ENCODE measurements around the gene LYZ.
"Not testable (repeated sequence)": the region's sequence is repeated elsewhere in the genome, so short reads cannot be mapped to it uniquely, and the experiment has no call there.

The LYZ gene

DNA sequence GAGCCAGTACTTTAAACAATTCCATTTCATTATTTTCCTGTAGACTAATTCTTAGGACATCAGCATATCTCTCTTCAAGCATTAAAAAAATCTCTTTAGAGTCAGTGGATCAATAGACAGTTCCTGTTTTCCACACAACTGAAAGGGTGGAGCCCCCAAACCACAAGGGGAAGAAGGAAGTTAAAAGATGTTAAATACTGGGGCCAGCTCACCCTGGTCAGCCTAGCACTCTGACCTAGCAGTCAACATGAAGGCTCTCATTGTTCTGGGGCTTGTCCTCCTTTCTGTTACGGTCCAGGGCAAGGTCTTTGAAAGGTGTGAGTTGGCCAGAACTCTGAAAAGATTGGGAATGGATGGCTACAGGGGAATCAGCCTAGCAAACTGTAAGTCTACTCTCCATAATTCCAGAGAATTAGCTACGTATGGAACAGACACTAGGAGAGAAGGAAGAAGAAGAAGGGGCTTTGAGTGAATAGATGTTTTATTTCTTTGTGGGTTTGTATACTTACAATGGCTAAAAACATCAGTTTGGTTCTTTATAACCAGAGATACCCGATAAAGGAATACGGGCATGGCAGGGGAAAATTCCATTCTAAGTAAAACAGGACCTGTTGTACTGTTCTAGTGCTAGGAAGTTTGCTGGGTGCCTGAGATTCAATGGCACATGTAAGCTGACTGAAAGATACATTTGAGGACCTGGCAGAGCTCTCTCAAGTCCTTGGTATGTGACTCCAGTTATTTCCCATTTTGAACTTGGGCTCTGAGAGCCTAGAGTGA, at the start of gene LYZ:
Gene LYZ, plus strand, starts transcription at position 220 of the 777 bp plus-strand sequence. Its CDS starts 28 bp downstream, at position 248.
- Histone ChIP-seq H3K4me3 (ENCODE audit: low read length in 2 of 2) (no peak within 1 kb of the TSS), H3K9me3 (ENCODE audit: control insufficient read depth in 2 of 2, low read length in 2 of 2) (no peaks in the 10 kb centered on the region), H3K9ac (ENCODE audit: low read length in 2 of 2) (no peak within 1 kb of the TSS), H3K4me1 (ENCODE audit: control insufficient read depth, insufficient read depth, low read length) (no peaks in the 10 kb centered on the region), H3K27me3 (ENCODE audit: control insufficient read depth in 1 of 2, insufficient read depth in 2 of 2, low read length in 2 of 2) (no peaks in the 10 kb centered on the region), H3K27ac (ENCODE audit: low read length) (no peak within 1 kb of the TSS), H3K36me3 (ENCODE audit: control insufficient read depth in 2 of 2, insufficient read depth in 2 of 2, low read length in 2 of 2) (no peaks in the 10 kb centered on the region)

DNA sequence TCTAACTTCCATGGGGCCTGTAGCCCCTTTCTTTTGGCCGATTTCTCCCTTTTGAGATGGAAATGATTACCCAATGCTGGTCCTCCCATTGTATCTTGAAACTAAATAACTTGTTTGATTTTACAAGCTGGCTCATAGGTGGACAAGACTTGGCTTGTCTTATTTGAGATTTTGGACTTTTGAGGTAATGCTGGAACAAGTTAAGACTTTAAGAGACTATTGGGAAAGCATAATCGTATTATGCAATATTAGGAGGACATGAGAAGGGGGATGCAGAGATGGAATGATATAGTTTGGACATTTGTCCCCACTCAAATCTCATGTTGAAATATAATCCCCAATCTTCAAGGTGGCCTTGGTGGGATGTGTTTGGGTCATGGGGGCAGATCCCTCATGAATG, 49.2 kb upstream of the LYZ start:
- no peaks in the 10 kb centered on the region for H3K9me3 ChIP-seq (ENCODE audit: control insufficient read depth in 2 of 2, low read length in 2 of 2)
- H3K27ac ChIP-seq (ENCODE audit: low read length): no peak overlapping the region
- H3K27me3 ChIP-seq (ENCODE audit: control insufficient read depth in 1 of 2, insufficient read depth in 2 of 2, low read length in 2 of 2): no peaks in the 10 kb centered on the region
- no peaks in the 10 kb centered on the region for H3K4me1 ChIP-seq (ENCODE audit: control insufficient read depth, insufficient read depth, low read length)
- H3K9ac ChIP-seq (ENCODE audit: low read length in 2 of 2): no peak overlapping the region
- no peaks in the 10 kb centered on the region for H3K36me3 ChIP-seq (ENCODE audit: control insufficient read depth in 2 of 2, insufficient read depth in 2 of 2, low read length in 2 of 2)
- H3K4me3 ChIP-seq (ENCODE audit: low read length in 2 of 2): no peak overlapping the region

DNA sequence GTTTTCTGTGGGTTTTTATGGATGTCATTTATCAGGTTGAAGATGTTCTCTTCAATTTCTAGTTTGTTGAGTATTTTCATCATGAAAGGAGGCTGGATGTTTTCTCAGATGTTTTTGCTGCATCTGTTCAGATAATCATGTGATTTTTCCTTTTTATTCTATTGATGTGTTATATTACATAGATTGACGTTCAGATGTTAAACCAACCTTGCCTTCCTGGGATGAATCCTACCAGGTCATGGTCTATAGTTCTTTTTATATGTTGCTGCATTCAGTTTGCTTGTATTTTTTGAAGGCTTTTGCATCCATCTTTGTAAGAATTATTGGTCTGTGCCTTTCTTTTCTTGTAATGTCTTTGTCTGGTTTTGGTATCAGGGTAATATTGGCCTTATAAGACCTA, 43.9 kb upstream of the LYZ start:
- no peak overlapping the region for H3K4me3 ChIP-seq (ENCODE audit: low read length in 2 of 2)
- no peak overlapping the region for H3K27ac ChIP-seq (ENCODE audit: low read length)
- H3K36me3 ChIP-seq (ENCODE audit: control insufficient read depth in 2 of 2, insufficient read depth in 2 of 2, low read length in 2 of 2): no peaks in the 10 kb centered on the region
- H3K9me3 ChIP-seq (ENCODE audit: control insufficient read depth in 2 of 2, low read length in 2 of 2): peaks cover 0 to 2% of the 10 kb centered on the region in 2 donors
- H3K9ac ChIP-seq (ENCODE audit: low read length in 2 of 2): no peak overlapping the region
- H3K4me1 ChIP-seq (ENCODE audit: control insufficient read depth, insufficient read depth, low read length): no peaks in the 10 kb centered on the region
- no peaks in the 10 kb centered on the region for H3K27me3 ChIP-seq (ENCODE audit: control insufficient read depth in 1 of 2, insufficient read depth in 2 of 2, low read length in 2 of 2)

DNA sequence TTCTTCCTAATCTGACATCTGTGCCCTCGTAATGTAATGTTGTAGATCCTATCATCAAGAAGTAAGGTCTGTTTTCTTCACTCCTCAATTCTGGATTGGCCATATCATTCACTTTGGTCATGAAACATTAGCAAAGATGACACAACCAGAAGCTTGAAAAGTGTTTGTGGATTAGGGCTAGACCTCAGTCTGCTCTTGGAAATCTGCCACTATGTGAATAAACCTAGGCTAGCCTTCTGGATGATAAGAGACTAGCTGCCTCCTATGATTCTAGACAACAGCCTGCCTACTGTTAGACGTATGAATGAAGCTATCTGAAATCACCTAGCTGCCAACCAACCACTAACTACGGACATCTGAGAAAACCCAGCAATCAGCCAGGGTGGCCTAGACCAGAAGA, 38.7 kb upstream of the LYZ start:
- H3K9ac ChIP-seq (ENCODE audit: low read length in 2 of 2): no peak overlapping the region
- no peak overlapping the region for H3K4me3 ChIP-seq (ENCODE audit: low read length in 2 of 2)
- H3K9me3 ChIP-seq (ENCODE audit: control insufficient read depth in 2 of 2, low read length in 2 of 2): peaks cover 0 to 4% of the 10 kb centered on the region in 2 donors
- no peaks in the 10 kb centered on the region for H3K4me1 ChIP-seq (ENCODE audit: control insufficient read depth, insufficient read depth, low read length)
- H3K27me3 ChIP-seq (ENCODE audit: control insufficient read depth in 1 of 2, insufficient read depth in 2 of 2, low read length in 2 of 2): no peaks in the 10 kb centered on the region
- H3K27ac ChIP-seq (ENCODE audit: low read length): no peak overlapping the region
- H3K36me3 ChIP-seq (ENCODE audit: control insufficient read depth in 2 of 2, insufficient read depth in 2 of 2, low read length in 2 of 2): no peaks in the 10 kb centered on the region

DNA sequence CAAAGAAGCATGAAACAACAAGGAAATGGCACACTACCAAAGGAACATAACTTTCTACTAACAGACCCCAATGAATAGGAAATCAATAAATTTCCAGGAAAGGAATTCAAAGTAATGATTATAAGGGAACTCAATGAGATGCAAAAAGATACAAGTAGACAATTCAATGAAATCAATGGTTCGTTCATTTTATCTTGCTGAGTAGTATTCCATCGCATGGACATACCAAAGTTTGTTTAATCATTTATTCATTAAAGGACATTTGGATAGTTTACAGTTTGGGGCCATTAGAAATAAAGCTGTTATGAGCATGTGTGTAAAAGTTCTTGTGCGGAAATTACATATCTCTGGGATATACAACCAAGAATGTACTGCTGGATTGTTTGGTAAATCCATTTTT, 35.0 kb upstream of the LYZ start:
- H3K9me3 ChIP-seq (ENCODE audit: control insufficient read depth in 2 of 2, low read length in 2 of 2): peaks cover 0 to 4% of the 10 kb centered on the region in 2 donors
- H3K9ac ChIP-seq (ENCODE audit: low read length in 2 of 2): no peak overlapping the region
- no peaks in the 10 kb centered on the region for H3K27me3 ChIP-seq (ENCODE audit: control insufficient read depth in 1 of 2, insufficient read depth in 2 of 2, low read length in 2 of 2)
- H3K36me3 ChIP-seq (ENCODE audit: control insufficient read depth in 2 of 2, insufficient read depth in 2 of 2, low read length in 2 of 2): no peaks in the 10 kb centered on the region
- H3K27ac ChIP-seq (ENCODE audit: low read length): no peak overlapping the region
- no peaks in the 10 kb centered on the region for H3K4me1 ChIP-seq (ENCODE audit: control insufficient read depth, insufficient read depth, low read length)
- no peak overlapping the region for H3K4me3 ChIP-seq (ENCODE audit: low read length in 2 of 2)

DNA sequence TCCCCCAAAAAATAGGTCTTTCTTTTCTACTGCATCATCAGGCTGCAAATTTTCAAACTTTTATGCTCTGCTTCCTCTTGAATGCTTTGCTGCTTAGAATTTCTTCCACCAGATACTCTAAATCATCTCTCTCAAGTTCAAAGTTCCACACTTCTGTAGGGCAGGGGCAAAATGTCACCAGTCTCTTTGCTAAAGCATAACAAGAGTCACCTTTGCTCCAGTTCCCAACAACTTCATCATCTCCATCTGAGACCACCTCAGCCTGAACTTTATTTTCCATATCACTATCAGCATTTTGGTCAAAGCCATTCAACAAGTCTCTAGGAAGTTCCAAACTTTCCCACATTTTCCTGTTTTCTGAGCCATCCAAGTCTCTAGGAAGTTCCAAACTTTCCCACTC, 31.4 kb upstream of the LYZ start:
- H3K27me3 ChIP-seq (ENCODE audit: control insufficient read depth in 1 of 2, insufficient read depth in 2 of 2, low read length in 2 of 2); H3K27ac ChIP-seq (ENCODE audit: low read length); H3K9ac ChIP-seq (ENCODE audit: low read length in 2 of 2); H3K9me3 ChIP-seq (ENCODE audit: control insufficient read depth in 2 of 2, low read length in 2 of 2); H3K4me3 ChIP-seq (ENCODE audit: low read length in 2 of 2); H3K36me3 ChIP-seq (ENCODE audit: control insufficient read depth in 2 of 2, insufficient read depth in 2 of 2, low read length in 2 of 2); H3K4me1 ChIP-seq (ENCODE audit: control insufficient read depth, insufficient read depth, low read length): not testable (repeated sequence)

DNA sequence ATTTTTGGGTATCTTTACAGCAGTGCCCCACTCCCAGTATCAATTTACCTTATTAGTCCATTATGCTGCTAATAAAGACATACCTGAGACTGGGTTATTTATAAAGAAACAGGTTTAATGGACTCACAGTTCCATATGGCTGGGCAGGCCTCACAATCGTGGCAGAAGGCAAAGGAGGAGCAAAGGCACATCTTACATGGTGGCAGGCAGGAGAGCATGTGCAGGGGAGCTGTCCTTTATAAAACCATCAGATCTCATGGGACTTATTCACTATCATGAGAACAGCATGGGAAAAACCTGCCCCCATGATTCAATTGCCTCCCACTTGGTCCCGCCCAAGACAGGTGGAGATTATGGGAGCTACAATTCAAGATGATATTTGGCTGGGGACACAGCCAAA, 30.9 kb upstream of the LYZ start:
- H3K9ac ChIP-seq (ENCODE audit: low read length in 2 of 2); H3K27me3 ChIP-seq (ENCODE audit: control insufficient read depth in 1 of 2, insufficient read depth in 2 of 2, low read length in 2 of 2); H3K4me1 ChIP-seq (ENCODE audit: control insufficient read depth, insufficient read depth, low read length); H3K4me3 ChIP-seq (ENCODE audit: low read length in 2 of 2); H3K9me3 ChIP-seq (ENCODE audit: control insufficient read depth in 2 of 2, low read length in 2 of 2); H3K27ac ChIP-seq (ENCODE audit: low read length); H3K36me3 ChIP-seq (ENCODE audit: control insufficient read depth in 2 of 2, insufficient read depth in 2 of 2, low read length in 2 of 2): not testable (repeated sequence)

DNA sequence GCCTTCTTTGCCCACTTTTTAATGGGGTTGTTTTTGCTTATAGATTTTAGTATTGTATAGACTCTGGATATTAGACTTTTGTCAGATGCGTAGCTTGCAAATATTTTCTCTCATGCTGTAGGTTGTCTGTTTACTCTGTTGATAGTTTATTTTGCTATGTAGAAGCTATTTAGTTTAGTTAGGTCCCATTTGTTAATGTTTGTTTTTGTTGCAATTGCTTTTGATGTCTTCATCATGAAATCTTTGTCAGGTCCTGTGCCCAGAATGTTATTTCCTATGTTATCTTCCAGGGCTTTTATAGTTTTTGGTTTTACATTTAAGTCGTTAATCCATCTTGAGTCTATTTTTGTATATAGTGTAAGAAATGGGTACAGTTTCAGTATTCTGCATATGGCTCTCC, 30.0 kb upstream of the LYZ start:
- H3K4me3 ChIP-seq (ENCODE audit: low read length in 2 of 2): no peak overlapping the region
- H3K27ac ChIP-seq (ENCODE audit: low read length): no peak overlapping the region
- no peak overlapping the region for H3K9ac ChIP-seq (ENCODE audit: low read length in 2 of 2)
- peaks cover 0 to 4% of the 10 kb centered on the region in 2 donors for H3K9me3 ChIP-seq (ENCODE audit: control insufficient read depth in 2 of 2, low read length in 2 of 2)
- no peaks in the 10 kb centered on the region for H3K4me1 ChIP-seq (ENCODE audit: control insufficient read depth, insufficient read depth, low read length)
- H3K36me3 ChIP-seq (ENCODE audit: control insufficient read depth in 2 of 2, insufficient read depth in 2 of 2, low read length in 2 of 2): no peaks in the 10 kb centered on the region
- H3K27me3 ChIP-seq (ENCODE audit: control insufficient read depth in 1 of 2, insufficient read depth in 2 of 2, low read length in 2 of 2): no peaks in the 10 kb centered on the region

DNA sequence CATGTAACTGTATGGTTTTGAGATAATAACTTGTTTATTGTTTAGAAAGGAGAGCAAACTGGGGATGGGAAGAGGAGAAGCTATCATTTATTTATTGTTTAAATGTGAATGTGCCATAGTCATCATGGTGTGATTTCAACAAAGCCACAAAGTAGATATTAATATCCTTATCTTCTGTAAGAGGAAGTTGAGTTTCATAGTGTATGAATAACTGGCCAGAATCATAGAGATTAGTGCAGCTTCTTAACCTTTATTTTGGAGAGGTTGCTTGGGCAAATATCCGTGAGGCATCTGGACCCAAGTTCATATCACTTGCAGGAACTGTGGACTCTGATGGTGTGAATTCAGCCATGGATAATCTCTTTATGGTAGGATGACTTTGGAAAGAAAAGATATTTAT, 26.8 kb upstream of the LYZ start:
- no peak overlapping the region for H3K27ac ChIP-seq (ENCODE audit: low read length)

DNA sequence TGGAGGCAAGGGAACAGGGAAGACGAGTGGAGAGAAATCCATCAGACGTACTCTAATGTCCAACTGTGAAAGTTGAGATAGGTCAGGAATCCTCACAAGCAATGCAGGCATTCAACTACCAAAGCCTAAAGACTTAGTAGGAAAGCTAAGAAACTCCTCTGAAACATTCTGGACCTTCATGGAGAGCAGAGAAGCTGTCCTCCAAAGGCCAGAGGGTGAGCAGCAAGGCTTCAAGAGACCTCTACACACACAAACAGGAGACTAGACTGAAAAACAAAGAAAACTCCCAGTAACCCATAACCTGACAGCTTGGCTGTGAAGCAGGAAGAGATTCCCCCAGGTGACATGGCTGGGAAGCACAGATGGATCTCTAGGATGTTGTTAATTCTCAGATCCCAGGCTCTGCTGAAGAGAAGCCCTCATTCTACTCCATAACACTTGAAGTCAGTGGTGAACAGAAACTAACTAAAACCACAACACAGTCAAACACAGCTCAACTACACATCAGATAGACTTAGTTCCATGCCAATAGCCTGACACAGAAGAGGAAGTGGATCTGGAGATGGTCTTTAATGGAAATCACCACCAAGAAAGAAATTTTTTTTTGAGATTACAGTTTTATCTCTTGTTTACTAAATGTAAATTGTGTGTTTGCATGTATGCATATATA, 23.2 kb upstream of the LYZ start:
- no peak overlapping the region for H3K27ac ChIP-seq (ENCODE audit: low read length)
- no peaks in the 10 kb centered on the region for H3K4me1 ChIP-seq (ENCODE audit: control insufficient read depth, insufficient read depth, low read length)
- H3K27me3 ChIP-seq (ENCODE audit: control insufficient read depth in 1 of 2, insufficient read depth in 2 of 2, low read length in 2 of 2): no peaks in the 10 kb centered on the region
- no peaks in the 10 kb centered on the region for H3K36me3 ChIP-seq (ENCODE audit: control insufficient read depth in 2 of 2, insufficient read depth in 2 of 2, low read length in 2 of 2)
- H3K9me3 ChIP-seq (ENCODE audit: control insufficient read depth in 2 of 2, low read length in 2 of 2): no peaks in the 10 kb centered on the region
- no peak overlapping the region for H3K4me3 ChIP-seq (ENCODE audit: low read length in 2 of 2)
- H3K9ac ChIP-seq (ENCODE audit: low read length in 2 of 2): no peak overlapping the region

More for the DNA sequence above, 26.8 kb upstream of the LYZ start:
- Histone ChIP-seq H3K9ac (ENCODE audit: low read length in 2 of 2) (no peak overlapping the region), H3K36me3 (ENCODE audit: control insufficient read depth in 2 of 2, insufficient read depth in 2 of 2, low read length in 2 of 2) (no peaks in the 10 kb centered on the region), H3K4me1 (ENCODE audit: control insufficient read depth, insufficient read depth, low read length) (no peaks in the 10 kb centered on the region), H3K4me3 (ENCODE audit: low read length in 2 of 2) (no peak overlapping the region), H3K27me3 (ENCODE audit: control insufficient read depth in 1 of 2, insufficient read depth in 2 of 2, low read length in 2 of 2) (no peaks in the 10 kb centered on the region), H3K9me3 (ENCODE audit: control insufficient read depth in 2 of 2, low read length in 2 of 2) (no peaks in the 10 kb centered on the region)

DNA sequence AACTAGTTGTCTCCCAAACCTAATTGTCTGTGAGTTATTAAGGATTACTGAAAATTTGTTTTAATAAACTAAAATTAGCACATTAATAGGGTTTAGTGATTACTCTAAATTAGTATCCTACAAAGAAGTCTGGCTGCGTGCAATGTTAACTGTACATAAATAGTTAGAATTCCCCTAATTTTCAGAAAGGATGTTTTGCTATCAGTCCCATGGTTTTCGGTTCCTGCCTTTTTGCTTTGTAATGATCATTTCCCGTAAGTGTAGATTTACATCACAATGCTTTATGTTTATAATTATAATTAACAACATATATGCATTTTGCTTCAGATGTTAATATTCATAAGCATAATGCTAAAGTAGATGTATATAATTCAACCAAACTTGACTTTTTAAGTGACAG, 19.8 kb upstream of the LYZ start:
- Histone ChIP-seq H3K36me3 (ENCODE audit: control insufficient read depth in 2 of 2, insufficient read depth in 2 of 2, low read length in 2 of 2) (no peaks in the 10 kb centered on the region), H3K27me3 (ENCODE audit: control insufficient read depth in 1 of 2, insufficient read depth in 2 of 2, low read length in 2 of 2) (no peaks in the 10 kb centered on the region), H3K9me3 (ENCODE audit: control insufficient read depth in 2 of 2, low read length in 2 of 2) (no peaks in the 10 kb centered on the region), H3K27ac (ENCODE audit: low read length) (no peak overlapping the region), H3K9ac (ENCODE audit: low read length in 2 of 2) (no peak overlapping the region), H3K4me1 (ENCODE audit: control insufficient read depth, insufficient read depth, low read length) (no peaks in the 10 kb centered on the region), H3K4me3 (ENCODE audit: low read length in 2 of 2) (no peak overlapping the region)

Measured in stomach smooth muscle (tissue), 2 donors.